Measurements from ENCODE around the gene PTBP3. TPM values are rescaled to one million over a fixed set of nuclear protein-coding genes. Genes with fewer than 3 reads are reported as not detected.

PTBP3 gene
- total RNA-seq, 1 donor from 2014 or later, result 210 TPM

- H3K4me3 ChIP-seq (ENCODE audit: low read depth, low read length), result no peak overlapping the region
- TF ChIP-seq CTCF (conservative IDR thresholded peaks at IDR 0.05; ENCODE audit: low read depth, low read length), result no peak
- no peak for DNase-seq (ENCODE audit: low read depth)
Measured at GRCh38 chr9:112169368-112169767, 164.1 kb downstream of the PTBP3 start.

- DNase-seq (ENCODE audit: low read depth), result no peak
- TF ChIP-seq CTCF (conservative IDR thresholded peaks at IDR 0.05; ENCODE audit: low read depth, low read length), result no peak
- no peak overlapping the region for H3K4me3 ChIP-seq (ENCODE audit: low read depth, low read length)
Measured at GRCh38 chr9:112168197-112168596, 165.2 kb downstream of the PTBP3 start.

Other genes starting within 250 kb of the PTBP3 start
- 17.4 and 37.4 TPM in 2 replicates for gene SUSD1, start 158.3 kb downstream of the PTBP3 start, total RNA-seq
- gene HSDL2, start 46.5 kb upstream of the PTBP3 start, total RNA-seq, result 25.3 and 34.0 TPM in 2 replicates
- 3.4 and 4.3 TPM in 2 replicates for gene KIAA1958, start 153.2 kb upstream of the PTBP3 start, total RNA-seq